ENCODE measurements around the gene AFF2. TPM values are rescaled to one million over a fixed set of nuclear protein-coding genes. Genes with fewer than 3 reads are reported as not detected.

The AFF2 gene
- total and polyA plus RNA-seq, 2 donors (not counting 3 experiments of a cell fraction or from before 2014, with no cell fraction given) = 0.03 to 0.07 TPM

DNA sequence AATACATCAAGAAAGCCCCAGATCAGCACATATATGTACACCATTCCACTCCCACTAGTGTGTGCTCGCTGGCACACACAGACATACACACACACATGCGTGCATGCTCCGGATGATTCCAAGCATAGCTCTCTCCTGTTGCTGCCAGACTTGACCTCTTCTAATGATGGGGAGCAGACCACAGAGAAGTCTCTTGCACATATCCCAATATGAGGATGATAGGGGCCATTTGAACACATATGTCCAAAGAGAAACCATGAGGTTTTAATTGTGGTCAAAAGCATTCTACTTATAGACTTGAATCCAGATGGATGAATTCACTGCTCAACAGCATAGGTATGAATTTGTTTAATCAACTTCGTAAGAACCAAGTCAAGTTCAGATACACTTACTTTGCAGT lies 214.9 kb downstream of the AFF2 start:
- FAIRE-seq (no peak), DNase-seq (ENCODE audit: low read depth, low spot score) (no peak)
- H2AFZ ChIP-seq (ENCODE audit: low read depth, low read length) = no peak overlapping the region
- no peaks in the 10 kb centered on the region for H3K79me2 ChIP-seq (ENCODE audit: control insufficient read depth, insufficient read depth, low read length)
- H3K9me3 ChIP-seq (replicated peaks; ENCODE audit: control insufficient read depth, insufficient read depth, low read length) = no peaks in the 10 kb centered on the region
- CTCF ChIA-PET = no interaction called here
- no peak overlapping the region for H3K27ac ChIP-seq (ENCODE audit: insufficient read depth, low read depth, low read length)
- no peaks in the 10 kb centered on the region for H3K27me3 ChIP-seq (ENCODE audit: control insufficient read depth in 2 of 2, insufficient read depth in 2 of 2, low read length in 2 of 2)
- H3K4me3 ChIP-seq (replicated peaks in 1 of 3; ENCODE audit: insufficient read depth in 1 of 3, low read depth in 1 of 3, low read length in 3 of 3) = no peak overlapping the region
- no peaks in the 10 kb centered on the region for H3K9me1 ChIP-seq (replicated peaks; ENCODE audit: control insufficient read depth, extremely low read depth, insufficient read depth, low read length)
- H4K20me1 ChIP-seq (replicated peaks; ENCODE audit: control insufficient read depth, extremely low read depth, insufficient read depth, low read length) = no peaks in the 10 kb centered on the region
- no peak overlapping the region for H3K9ac ChIP-seq (replicated peaks; ENCODE audit: extremely low read depth, insufficient read depth, low read length)
- H3K4me2 ChIP-seq (ENCODE audit: insufficient read depth, low read length) = no peak overlapping the region
- no peaks in the 10 kb centered on the region for H3K36me3 ChIP-seq (ENCODE audit: control insufficient read depth in 2 of 2, extremely low read depth in 1 of 2, insufficient read depth in 2 of 2, low read length in 2 of 2)
- TF ChIP-seq, protein P1, sequence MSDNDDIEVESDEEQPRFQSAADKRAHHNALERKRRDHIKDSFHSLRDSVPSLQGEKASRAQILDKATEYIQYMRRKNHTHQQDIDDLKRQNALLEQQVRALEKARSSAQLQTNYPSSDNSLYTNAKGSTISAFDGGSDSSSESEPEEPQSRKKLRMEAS (IDR thresholded peaks at IDR 0.05; ENCODE audit: insufficient read depth, insufficient read length) = no peak
- TF ChIP-seq GATA2 (IDR thresholded peaks at IDR 0.05; ENCODE audit: insufficient read depth, insufficient read length, low read depth, low read length) = no peak
- no peak for TF ChIP-seq POLR2A (IDR thresholded peaks at IDR 0.05; ENCODE audit: low read depth, low read length)
- no peak for TF ChIP-seq EZH2 (IDR thresholded peaks at IDR 0.05; ENCODE audit: borderline replicate concordance, low read depth, low read length, severe bottlenecking)
- TF ChIP-seq FOS (IDR thresholded peaks at IDR 0.05; ENCODE audit: borderline replicate concordance, insufficient read depth, low read length) = no peak
- TF ChIP-seq, protein P2, sequence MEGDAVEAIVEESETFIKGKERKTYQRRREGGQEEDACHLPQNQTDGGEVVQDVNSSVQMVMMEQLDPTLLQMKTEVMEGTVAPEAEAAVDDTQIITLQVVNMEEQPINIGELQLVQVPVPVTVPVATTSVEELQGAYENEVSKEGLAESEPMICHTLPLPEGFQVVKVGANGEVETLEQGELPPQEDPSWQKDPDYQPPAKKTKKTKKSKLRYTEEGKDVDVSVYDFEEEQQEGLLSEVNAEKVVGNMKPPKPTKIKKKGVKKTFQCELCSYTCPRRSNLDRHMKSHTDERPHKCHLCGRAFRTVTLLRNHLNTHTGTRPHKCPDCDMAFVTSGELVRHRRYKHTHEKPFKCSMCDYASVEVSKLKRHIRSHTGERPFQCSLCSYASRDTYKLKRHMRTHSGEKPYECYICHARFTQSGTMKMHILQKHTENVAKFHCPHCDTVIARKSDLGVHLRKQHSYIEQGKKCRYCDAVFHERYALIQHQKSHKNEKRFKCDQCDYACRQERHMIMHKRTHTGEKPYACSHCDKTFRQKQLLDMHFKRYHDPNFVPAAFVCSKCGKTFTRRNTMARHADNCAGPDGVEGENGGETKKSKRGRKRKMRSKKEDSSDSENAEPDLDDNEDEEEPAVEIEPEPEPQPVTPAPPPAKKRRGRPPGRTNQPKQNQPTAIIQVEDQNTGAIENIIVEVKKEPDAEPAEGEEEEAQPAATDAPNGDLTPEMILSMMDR (IDR thresholded peaks at IDR 0.05; ENCODE audit: extremely low read depth in 1 of 2, insufficient read depth in 1 of 2, low read depth in 1 of 2, low read length in 2 of 2) = no peak
- no peak for TF ChIP-seq JUN (IDR thresholded peaks at IDR 0.05; ENCODE audit: borderline replicate concordance, insufficient read depth, insufficient read length, low read depth)
- TF ChIP-seq POLR2AphosphoS5 (IDR thresholded peaks at IDR 0.05; ENCODE audit: insufficient read depth, low read depth, low read length) = no peak
- no peak for TF ChIP-seq MYC (IDR thresholded peaks at IDR 0.05; ENCODE audit: low read depth, low read length)
- intact Hi-C loops (cut with micrococcal nuclease) = no loop called here
- dilution Hi-C loops (cut with MboI; ENCODE audit: extremely low pct_ligation_motif_present, low sequenced_read_pairs) = no loop called here
- H3K4me1 ChIP-seq (ENCODE audit: control insufficient read depth, extremely low read depth, insufficient read depth, low read length) = no peaks in the 10 kb centered on the region
- POLR2A ChIA-PET = no interaction called here
- BruUV-seq (replicated peaks) = no TSS peak

Data from endothelial cell of umbilical vein (primary cell).